ENCODE results near the gene ZNF423.

ZNF423 gene

GRCh38 chr16:49712106-49712505 lies 143.8 kb downstream of the ZNF423 start:
- no peak for DNase-seq

DNA sequence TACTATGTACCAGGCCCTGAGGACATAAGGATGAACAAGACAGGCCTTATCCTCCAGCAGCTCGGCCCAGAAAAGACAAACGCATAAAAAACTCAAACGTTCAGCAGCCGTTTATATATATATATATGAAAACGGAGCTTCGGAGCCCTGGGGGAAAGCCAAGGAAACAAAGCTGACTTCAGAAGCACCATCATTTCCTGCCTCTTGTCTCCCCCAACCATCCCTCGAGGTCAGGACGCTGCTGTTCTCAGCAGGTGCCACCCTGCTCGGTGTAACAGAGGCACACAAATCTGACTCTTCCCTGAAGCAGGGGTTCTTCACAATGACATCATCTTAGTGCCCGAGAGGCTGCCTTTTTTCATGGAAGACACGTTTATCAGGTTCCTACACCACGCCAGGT lies 146.9 kb downstream of the ZNF423 start:
- DNase-seq: no peak

DNA sequence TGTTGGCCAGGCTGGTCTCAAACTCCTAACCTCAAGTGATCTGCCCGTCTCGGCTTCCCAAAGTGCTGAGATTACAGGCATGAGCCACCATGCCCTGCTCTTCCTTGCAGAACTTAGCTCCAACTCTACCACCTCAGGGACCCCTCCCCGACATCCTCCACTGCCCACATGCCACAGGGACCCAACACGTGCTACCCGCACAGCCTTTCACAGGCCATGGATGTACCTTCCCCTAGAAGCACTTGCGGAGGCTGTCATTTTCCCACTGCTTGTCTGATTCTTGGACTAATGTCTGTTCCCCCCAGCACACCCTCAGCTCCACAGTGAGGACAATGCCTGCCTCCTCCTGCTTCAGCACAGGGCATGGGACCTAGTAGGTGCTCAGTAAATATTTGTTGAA lies 147.4 kb downstream of the ZNF423 start:
- no peak for DNase-seq

- no peak for DNase-seq
Observed at GRCh38 chr16:49706620-49707355, 149.1 kb downstream of the ZNF423 start.

DNA sequence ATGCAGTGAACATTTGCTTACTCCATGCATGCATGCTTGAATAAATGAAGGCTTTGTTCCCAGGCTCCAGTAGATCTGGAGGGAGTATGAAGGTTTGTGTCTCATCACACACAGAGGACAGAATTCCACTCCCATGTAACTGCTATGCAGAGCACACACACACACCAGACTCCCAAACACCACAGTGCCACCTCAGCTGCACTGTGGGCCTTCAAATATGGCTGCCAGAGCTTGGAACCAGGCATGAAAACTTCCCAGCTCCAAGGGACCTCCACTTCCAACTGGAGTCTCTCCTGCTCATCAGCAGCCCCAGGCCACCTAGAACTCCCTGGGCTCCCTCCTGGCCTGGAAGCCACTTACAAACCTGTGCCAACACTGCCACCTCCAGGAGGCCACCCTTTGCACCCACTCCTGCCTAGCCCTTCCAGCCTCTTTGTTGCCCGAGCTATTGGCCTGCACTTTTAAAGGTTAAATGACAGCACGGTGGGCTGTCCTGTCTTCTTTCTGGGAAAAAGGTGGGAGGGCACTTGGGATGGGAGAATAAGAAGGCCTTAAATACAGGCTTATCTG lies 151.2 kb downstream of the ZNF423 start:
- no peak for DNase-seq

DNA sequence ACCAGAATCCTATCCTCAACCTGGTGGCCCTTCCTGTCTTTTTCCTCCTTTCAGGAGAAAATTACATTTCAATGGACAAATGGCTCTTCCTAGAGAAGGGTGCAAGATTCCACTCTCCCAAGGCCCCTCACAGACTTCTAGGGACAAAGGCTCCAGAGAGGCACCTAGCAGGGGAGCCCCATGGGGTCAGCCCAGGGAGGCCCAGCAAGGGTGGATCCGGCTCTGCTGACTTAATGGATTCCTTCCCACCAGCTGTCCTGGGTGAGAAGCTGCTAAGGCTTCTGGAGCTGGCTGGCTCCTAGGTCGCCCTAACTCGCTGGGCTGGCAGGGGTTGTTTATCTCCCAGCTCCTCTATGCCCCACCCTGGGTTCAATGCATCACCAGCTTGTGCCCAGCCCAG lies 152.4 kb downstream of the ZNF423 start:
- no peak for DNase-seq

GRCh38 chr16:49701789-49702494 lies 154.0 kb downstream of the ZNF423 start:
- DNase-seq: no peak

DNA sequence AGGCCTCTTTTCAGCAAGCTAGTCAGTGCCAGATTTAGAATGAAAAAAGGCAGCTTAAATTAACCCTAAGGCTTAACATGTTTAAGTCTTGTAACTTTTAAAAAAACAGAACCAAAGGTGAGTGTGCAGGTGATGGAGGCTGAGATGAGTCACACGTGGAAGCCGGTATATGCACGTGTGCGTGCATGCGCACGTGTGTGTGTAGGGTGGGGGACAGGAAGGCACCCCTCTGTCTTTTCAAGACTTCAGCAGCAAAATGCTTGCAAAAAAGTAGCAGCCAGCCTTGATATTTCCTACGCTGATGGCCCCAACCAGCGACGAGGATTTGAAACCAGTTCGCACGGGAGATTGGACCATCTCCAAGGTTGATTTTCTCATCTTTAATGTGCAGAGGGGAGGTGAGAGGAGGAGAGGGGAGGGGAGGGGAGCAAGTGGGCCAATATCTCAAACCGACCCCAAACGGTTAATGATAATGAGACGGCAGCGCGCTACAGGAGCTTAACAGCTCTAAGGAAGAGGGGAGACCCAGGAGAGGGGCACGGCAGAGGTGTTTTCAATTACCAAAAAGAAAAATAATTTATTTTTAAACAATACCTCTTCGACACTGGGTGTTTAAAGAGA lies 154.7 kb downstream of the ZNF423 start:
- no peak for DNase-seq

- no peak for DNase-seq
Observed at GRCh38 chr16:49700251-49701064, 155.5 kb downstream of the ZNF423 start.

DNA sequence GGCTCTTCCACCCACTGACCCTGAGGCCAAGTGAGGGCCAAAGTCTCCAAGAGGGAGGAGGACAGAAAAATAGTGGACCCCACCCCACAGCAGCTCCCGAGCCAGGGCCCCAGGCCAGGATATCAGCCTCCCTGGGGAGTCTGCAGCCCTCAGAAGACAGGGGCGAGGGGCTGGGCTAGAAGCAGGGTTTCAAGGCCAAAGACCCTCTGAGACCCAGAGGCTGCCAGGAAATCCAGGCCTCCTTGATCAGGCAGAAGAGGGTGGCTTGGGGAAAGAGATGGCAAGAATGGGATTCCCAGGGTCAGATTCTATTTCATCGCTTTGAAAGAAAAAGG lies 156.1 kb downstream of the ZNF423 start:
- DNase-seq: no peak

DNA sequence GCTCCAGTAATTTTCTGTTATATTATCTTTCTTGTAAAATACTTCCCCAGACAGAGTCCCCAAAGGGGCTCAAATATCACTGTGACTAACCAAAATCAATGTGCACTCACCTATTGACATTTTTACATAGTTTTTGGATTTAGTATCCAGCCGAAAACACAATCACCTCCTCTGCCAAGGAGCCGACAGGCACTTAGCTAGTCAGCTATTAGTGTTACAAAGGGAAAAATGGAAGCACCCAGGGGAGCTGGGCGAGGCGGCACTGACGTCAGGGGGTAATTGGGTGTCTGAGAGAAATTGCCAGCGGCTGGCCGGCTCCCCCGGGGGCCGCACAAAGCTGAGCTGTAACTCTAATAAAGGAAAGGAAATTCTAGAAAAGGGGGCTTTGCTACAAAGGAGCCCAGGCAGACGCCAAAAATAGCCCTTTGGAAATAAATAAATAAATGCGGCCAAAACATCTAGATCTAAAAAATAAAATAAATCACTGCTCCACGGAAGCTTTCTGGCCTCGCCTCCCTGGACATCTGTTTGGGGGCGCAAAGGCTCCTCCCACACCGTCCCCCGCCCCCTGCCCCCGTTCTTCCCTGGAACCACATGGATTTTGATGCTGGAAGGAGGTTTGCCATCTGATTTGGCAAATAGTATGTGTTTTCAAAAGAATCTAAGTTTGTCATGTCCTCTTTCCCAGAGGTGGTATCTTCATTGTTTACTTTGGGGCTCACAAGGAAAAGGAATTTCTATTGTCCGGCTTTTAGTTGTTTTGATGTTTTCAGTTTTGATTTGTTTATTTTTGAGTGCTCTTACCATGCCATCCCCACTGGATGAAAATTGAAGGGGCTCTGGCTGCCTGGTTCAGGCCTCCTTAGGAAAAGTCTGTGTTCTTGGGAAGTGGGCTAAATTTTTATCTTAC lies 156.7 kb downstream of the ZNF423 start:
- no peak for DNase-seq

DNA sequence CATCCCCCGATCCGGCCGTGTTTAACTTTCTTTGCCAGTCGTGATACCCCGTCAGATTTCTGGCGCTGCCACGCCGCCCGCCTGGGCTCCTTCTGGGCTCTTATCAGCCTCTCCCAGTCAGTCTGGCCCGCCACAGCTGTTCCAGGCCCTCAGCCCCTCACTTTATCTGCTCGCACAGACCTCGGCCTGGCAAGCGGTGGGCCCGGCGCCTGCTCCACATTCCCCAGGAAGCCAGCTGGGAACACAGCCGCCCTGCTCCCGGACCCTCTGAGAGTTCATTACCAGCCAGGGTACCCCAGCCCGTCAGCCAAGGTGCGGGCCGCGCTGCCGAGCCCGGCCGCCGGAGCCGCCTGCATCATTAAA lies 157.5 kb downstream of the ZNF423 start:
- no peak for DNase-seq

- DNase-seq: no peak
Observed at GRCh38 chr16:49697631-49698452, 158.1 kb downstream of the ZNF423 start.

DNA sequence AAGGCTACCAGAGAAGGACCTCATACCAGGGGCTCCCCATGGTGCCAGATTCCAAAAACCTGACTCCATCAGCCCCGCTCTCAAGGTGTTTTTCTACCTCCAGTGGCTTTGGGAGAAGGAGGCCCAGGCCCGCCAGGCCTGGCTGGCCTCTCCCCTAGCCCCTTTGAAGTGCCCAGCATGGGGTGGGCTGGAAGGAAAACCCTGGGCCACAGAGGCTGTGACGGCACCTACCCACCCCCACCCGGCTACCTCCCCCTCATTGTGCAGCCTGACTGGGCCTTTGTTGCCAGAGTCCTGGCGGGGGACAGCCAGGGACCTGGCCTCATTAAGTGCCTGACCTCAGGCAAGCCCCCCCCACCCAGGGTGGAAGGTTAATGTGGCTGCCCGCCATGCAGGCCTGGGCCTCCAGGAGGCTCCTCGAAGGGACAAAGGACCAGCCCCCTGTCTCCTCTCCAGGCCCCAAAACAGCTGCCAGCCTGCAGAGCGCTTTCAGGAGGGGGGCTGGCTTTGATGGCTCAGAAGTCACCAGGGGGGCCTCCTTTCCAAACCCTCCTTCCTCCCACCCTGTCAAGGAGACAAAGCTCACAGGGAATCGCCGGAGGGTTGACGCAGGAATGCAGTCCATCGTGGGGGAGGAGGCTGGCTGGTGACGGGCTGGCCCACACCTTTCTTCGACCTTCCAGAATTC lies 159.4 kb downstream of the ZNF423 start:
- no peak for DNase-seq

DNA sequence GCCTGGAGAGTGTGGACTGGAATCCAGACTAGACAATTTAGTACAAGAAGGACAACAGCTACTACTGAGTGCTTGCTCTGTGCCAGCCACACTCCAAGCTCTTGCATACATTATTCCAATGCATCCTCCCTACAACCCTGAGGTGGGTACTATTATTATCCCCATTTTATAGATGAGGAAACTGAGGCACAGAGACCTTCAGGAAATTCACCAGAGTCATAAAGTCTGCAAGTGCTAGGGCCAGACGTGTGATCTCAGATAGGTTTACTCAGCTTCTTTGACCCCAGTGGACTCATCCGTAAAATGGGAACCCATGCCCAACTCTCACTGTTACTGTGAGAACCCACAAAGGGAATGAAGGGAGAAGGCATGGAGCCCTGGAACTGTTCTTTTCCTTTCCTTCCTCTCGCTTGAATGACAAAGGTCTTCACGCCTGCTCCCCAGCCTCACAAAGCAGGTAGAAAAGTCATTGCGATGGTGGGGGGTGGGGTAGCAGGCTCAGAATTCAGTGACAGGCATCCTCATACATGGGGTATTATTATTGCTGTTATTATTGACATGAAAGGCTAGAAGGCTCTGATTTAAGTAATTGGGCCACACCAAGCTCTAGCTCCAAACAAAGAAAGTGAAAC lies 160.0 kb downstream of the ZNF423 start:
- no peak for DNase-seq

DNA sequence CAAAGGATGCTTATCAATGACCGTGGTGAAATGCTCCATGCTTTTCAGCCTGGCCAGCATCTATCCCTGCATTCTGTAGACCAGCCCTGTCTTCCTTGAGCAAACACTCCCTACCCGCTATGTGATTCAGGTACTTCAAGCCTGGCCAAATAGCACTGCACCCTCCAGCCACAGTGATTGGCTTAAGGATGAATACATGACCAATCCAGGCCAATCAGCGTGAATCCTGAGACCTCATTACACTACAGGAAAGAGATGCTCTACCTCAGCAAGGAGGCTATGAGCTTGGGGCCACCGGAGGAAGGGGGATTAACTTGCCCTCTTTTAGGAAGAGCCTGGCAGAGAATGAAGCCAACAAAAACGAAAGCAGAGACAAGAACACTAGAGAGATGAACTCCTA lies 162.5 kb downstream of the ZNF423 start:
- no peak for DNase-seq

GRCh38 chr16:49690778-49691177 lies 165.1 kb downstream of the ZNF423 start:
- DNase-seq: no peak

DNA sequence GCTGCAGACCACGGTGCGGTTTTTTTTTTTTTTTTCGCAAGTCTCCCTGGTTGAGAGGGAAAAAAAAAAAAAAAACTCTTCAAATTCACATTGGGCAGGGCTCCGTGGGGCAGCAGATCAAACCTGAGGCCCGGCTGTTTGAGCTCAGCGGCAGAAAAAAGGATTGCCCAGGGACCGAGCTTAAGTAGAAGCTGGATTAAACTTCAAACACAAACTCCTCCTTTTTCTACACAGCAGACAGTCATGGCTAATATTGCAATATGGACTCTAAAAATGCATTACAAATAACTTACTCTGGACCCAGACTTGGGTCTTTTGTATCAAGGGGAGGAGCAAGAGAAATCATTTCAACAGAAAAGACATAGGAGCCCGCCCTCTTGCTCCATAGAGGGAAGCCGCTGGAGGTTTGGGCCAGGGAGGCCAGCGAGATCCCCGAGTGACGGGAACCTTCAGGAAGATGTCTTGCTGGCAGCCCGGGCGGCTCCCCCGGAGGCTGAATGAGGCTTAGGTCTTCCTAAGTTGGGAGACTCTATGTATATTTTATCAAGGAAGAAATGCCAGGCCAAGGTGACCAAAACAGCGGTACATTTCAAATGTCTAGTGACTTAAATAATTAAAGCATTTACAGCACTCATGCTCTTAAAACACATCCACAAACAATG lies 167.7 kb downstream of the ZNF423 start:
- DNase-seq: no peak

DNA sequence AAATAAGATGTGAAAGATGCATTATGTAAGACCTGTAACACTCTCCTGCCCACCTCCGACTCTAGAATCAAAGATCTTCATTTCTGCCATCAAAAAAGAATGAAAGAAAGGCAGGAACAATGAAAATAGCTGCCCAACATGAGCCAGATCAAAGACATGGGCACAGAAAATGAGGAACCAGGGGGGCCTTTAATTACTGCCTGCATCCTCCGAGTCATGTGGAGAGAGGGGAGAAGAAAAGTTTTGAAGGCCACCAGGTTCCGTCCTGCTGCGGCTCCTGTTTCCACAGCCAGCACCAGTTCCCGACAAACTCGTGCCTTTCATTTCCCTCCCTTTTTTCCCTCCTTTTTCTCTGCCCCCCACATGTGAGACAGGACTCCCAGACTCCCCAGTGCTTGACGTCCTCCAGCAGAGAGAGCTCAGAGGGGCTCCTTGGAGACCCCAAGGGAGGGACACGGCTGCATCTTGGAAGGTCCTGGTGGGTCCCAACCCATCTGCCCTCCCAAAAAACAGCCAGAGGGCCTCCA lies 168.4 kb downstream of the ZNF423 start:
- DNase-seq: no peak
